H9 (cell line): ENCODE data around the gene TPSB2. TPM values are rescaled to one million over a fixed set of nuclear protein-coding genes. Genes with fewer than 3 reads are reported as not detected.

ENCODE experiments used
- DNase-seq: peaks from one replicate; pipeline ENCODE4 v3.0.0-alpha.2; 2017
- H2AFZ ChIP-seq: one replicate; pipeline ENCODE4 v1.6.1; 2013; ENCODE audit warnings: mild to moderate bottlenecking, low read length, control low read depth, moderate library complexity
- H2AK5ac ChIP-seq: 2 replicates; pipeline ENCODE4 v1.6.1; 2013; ENCODE audit warnings: low read length, control low read depth, mixed read lengths; ENCODE audit not compliant: insufficient read length
- H2BK120ac ChIP-seq: one replicate; pipeline ENCODE4 v1.6.1; 2013; ENCODE audit warnings: low read depth, mild to moderate bottlenecking, low read length, control low read depth, inconsistent platforms; ENCODE audit not compliant: poor library complexity, severe bottlenecking
- H2BK12ac ChIP-seq: 2 replicates; pipeline ENCODE4 v1.6.1; 2013; ENCODE audit warnings: low read length, control low read depth, mixed read lengths, low read depth; ENCODE audit not compliant: insufficient read length
- H2BK15ac ChIP-seq: 2 replicates; pipeline ENCODE4 v1.6.1; 2013; ENCODE audit warnings: low read depth, low read length, control low read depth
- H2BK20ac ChIP-seq: one replicate; pipeline ENCODE4 v1.6.1; 2013; ENCODE audit warnings: low read depth, mild to moderate bottlenecking, low read length, control low read depth, inconsistent platforms; ENCODE audit not compliant: poor library complexity, severe bottlenecking
- H2BK5ac ChIP-seq: 2 replicates; pipeline ENCODE4 v1.6.1; 2013; ENCODE audit warnings: low read length, control low read depth, mixed read lengths; ENCODE audit not compliant: insufficient read length
- H3K14ac ChIP-seq: 2 replicates; pipeline ENCODE4 v1.6.1; 2013; ENCODE audit warnings: low read length, control low read depth; ENCODE audit not compliant: insufficient read depth
- H3K18ac ChIP-seq: 2 replicates; pipeline ENCODE4 v1.6.1; 2013; ENCODE audit warnings: low read depth, mild to moderate bottlenecking, mixed read lengths, low read length, control low read depth; ENCODE audit not compliant: insufficient read length
- H3K23ac ChIP-seq: 2 replicates; pipeline ENCODE4 v1.6.1; 2013; ENCODE audit warnings: low read length, control low read depth, mixed read lengths, low read depth; ENCODE audit not compliant: insufficient read length
- H3K23me2 ChIP-seq: 2 replicates; pipeline ENCODE4 v1.6.1; 2013; ENCODE audit warnings: low read depth, mild to moderate bottlenecking, mixed read lengths, low read length, control low read depth; ENCODE audit not compliant: insufficient read length, poor library complexity, severe bottlenecking
- H3K27ac ChIP-seq: 2 replicates; pipeline ENCODE4 v1.5.1; 2013; ENCODE audit warnings: low read length, control low read depth, mixed read lengths, low read depth; ENCODE audit not compliant: insufficient read length
- H3K27me3 ChIP-seq: 2 replicates; pipeline ENCODE4 v1.6.1; 2013; ENCODE audit warnings: low read length, control low read depth, inconsistent platforms; ENCODE audit not compliant: insufficient read depth
- H3K4ac ChIP-seq: 2 replicates; pipeline ENCODE4 v1.6.1; 2013; ENCODE audit warnings: low read depth, mild to moderate bottlenecking, control low read depth, inconsistent platforms, low read length, moderate library complexity
- H3K4me1 ChIP-seq: 2 replicates; pipeline ENCODE4 v1.6.1; 2013; ENCODE audit warnings: low read length, control low read depth, inconsistent platforms; ENCODE audit not compliant: insufficient read depth
- H3K4me2 ChIP-seq: 2 replicates; pipeline ENCODE4 v1.6.1; 2013; ENCODE audit warnings: low read length, control low read depth, mixed read lengths; ENCODE audit not compliant: insufficient read length, insufficient read depth
- H3K56ac ChIP-seq: 2 replicates; pipeline ENCODE4 v1.6.1; 2013; ENCODE audit warnings: low read depth, mild to moderate bottlenecking, mixed read lengths, low read length, control low read depth; ENCODE audit not compliant: insufficient read length
- H3K79me1 ChIP-seq: 2 replicates; pipeline ENCODE4 v1.6.1; 2013; ENCODE audit warnings: low read depth, mild to moderate bottlenecking, moderate library complexity, low read length, control low read depth, inconsistent platforms; ENCODE audit not compliant: insufficient read depth, poor library complexity, severe bottlenecking
- H3K79me2 ChIP-seq: 2 replicates; pipeline ENCODE4 v1.6.1; 2013; ENCODE audit warnings: low read length, control low read depth, inconsistent platforms; ENCODE audit not compliant: insufficient read depth
- H3K9ac ChIP-seq: 2 replicates; pipeline ENCODE4 v1.6.1; 2013; ENCODE audit warnings: low read length, control low read depth, mixed read lengths; ENCODE audit not compliant: insufficient read length; ENCODE audit errors: extremely low read depth
- H3K9me3 ChIP-seq: one replicate; pipeline ENCODE4 v1.6.1; 2013; ENCODE audit warnings: low read depth, low read length, inconsistent platforms; ENCODE audit not compliant: control insufficient read depth
- H3T11ph ChIP-seq: one replicate; pipeline ENCODE4 v1.6.1; 2013; ENCODE audit warnings: mild to moderate bottlenecking, low read length, control low read depth, inconsistent platforms
- H4K20me1 ChIP-seq: one replicate; pipeline ENCODE4 v1.6.1; 2013; ENCODE audit not compliant: control insufficient read depth, insufficient read length, insufficient read depth
- H4K5ac ChIP-seq: 2 replicates; pipeline ENCODE4 v1.6.1; 2013; ENCODE audit warnings: low read depth, mild to moderate bottlenecking, mixed read lengths, low read length, control low read depth; ENCODE audit not compliant: insufficient read length
- H4K8ac ChIP-seq: replicated peaks from 2 replicates; pipeline ENCODE4 v1.6.1; 2013; ENCODE audit warnings: low read length, control low read depth, mixed read lengths, low read depth; ENCODE audit not compliant: insufficient read length
- H4K91ac ChIP-seq: 2 replicates; pipeline ENCODE4 v1.6.1; 2013; ENCODE audit warnings: low read depth, mild to moderate bottlenecking, moderate library complexity, mixed read lengths, low read length, control low read depth; ENCODE audit not compliant: insufficient read length
- H3K27ac Mint-ChIP-seq, 3 experiments: 2 replicates in 2 of 3; 3 replicates in 1 of 3; pipeline ENCODE4 v1.8.0; 2020 to 2021; ENCODE audit warnings: mixed read lengths in 3 of 3, mild to moderate bottlenecking in 1 of 3, moderate library complexity in 1 of 3
- H3K27me3 Mint-ChIP-seq: 2 replicates; pipeline ENCODE4 v1.8.0; 2021; ENCODE audit warnings: low read depth, mild to moderate bottlenecking, moderate library complexity, mixed read lengths
- H3K36me3 Mint-ChIP-seq, 3 experiments: 2 replicates in 2 of 3; 3 replicates in 1 of 3; pipeline ENCODE4 v1.8.0; 2020 to 2021; ENCODE audit warnings: low read depth in 3 of 3, mixed read lengths in 3 of 3; ENCODE audit not compliant: insufficient read depth in 1 of 3
- H3K4me1 Mint-ChIP-seq, 2 experiments: 2 replicates each; pipeline ENCODE4 v1.8.0; 2020; ENCODE audit warnings: mixed read lengths in 2 of 2
- H3K4me3 Mint-ChIP-seq, 2 experiments: 2 replicates in 1 of 2; 3 replicates in 1 of 2; pipeline ENCODE4 v1.8.0; 2020 to 2021; ENCODE audit warnings: mild to moderate bottlenecking in 2 of 2, mixed read lengths in 2 of 2, moderate library complexity in 1 of 2
- H3K9me3 Mint-ChIP-seq, 2 experiments: 2 replicates in 1 of 2; 3 replicates in 1 of 2; pipeline ENCODE4 v1.8.0; 2020; ENCODE audit warnings: mild to moderate bottlenecking in 2 of 2, mixed read lengths in 2 of 2, moderate library complexity in 1 of 2
- WGBS: extraction: QIAGEN DNeasy Blood & Tissue Kit; methylation state at CpG from one replicate; pipeline ENCODE4 v1.1.7; 2013; ENCODE audit warnings: missing lambda C conversion rate, low lambda C conversion rate, mixed read lengths; ENCODE audit not compliant: insufficient read length; ENCODE audit errors: extremely low coverage; 5-methylcytosine and 5-hydroxymethylcytosine counted together
- total RNA-seq: library from RNA; stranded (reverse); gene quantifications from 2 replicates; pipeline ENCODE4 v1.2.1, GENCODE V29; 2021
- TF ChIP-seq, protein P1 (sequence below): fragments of 200-600 bp; sonication (generic); conservative IDR thresholded peaks from 3 replicates; pipeline ENCODE4 v1.8.0; 2021; ENCODE audit warnings: antibody characterized with exemption, mild to moderate bottlenecking

Gene TPSB2
- total RNA-seq, 1 experiment from 2014 or later: not detected

DNA sequence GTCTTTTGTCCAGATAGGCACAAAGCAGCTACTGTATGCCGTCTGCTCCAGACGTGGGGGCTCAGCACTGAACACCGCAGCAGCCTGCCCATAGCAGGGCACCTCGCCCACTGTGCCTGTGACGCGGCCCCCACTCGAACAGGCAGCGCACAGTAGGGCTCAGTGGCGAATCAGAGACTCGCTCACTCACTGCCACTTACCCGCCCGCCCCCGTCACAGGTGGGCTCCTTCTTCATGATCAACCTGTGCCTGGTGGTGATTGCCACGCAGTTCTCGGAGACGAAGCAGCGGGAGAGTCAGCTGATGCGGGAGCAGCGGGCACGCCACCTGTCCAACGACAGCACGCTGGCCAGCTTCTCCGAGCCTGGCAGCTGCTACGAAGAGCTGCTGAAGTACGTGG, 28.5 kb downstream of the TPSB2 start:
- no peak overlapping the region for H2BK120ac ChIP-seq
- no peak overlapping the region for H2AK5ac ChIP-seq
- no peak overlapping the region for H3K27ac Mint-ChIP-seq
- no peak overlapping the region for H2AFZ ChIP-seq
- H3K79me2 ChIP-seq: no peaks in the 10 kb centered on the region
- no peak overlapping the region for H2BK15ac ChIP-seq
- peaks cover 0 to 6% of the 10 kb centered on the region in 2 experiments; a peak in 1 of 4 replicates for H3K4me1 Mint-ChIP-seq
- no peak overlapping the region for H4K8ac ChIP-seq
- no peaks in the 10 kb centered on the region for H3K4me1 ChIP-seq
- H3K18ac ChIP-seq: no peak overlapping the region
- no peak overlapping the region for H2BK20ac ChIP-seq
- no CpG with 5 or more reads among the region's 25 CpGs for WGBS
- no peaks in the 10 kb centered on the region for H3K9me3 ChIP-seq
- no peak overlapping the region for H3K23ac ChIP-seq
- H2BK12ac ChIP-seq: no peak overlapping the region
- no peaks in the 10 kb centered on the region for H3K79me1 ChIP-seq
- H3K14ac ChIP-seq: no peak overlapping the region
- peaks cover 2% of the 10 kb centered on the region for H3K23me2 ChIP-seq
- H3K27me3 ChIP-seq: no peaks in the 10 kb centered on the region
- no peaks in the 10 kb centered on the region for H3K27me3 Mint-ChIP-seq
- no peak overlapping the region for H3K4ac ChIP-seq
- H2BK5ac ChIP-seq: no peak overlapping the region
- DNase-seq: no peak
- H3K9me3 Mint-ChIP-seq: no peaks in the 10 kb centered on the region
- no peak overlapping the region for H3K4me3 Mint-ChIP-seq
- H4K91ac ChIP-seq: no peak overlapping the region
- no peaks in the 10 kb centered on the region for H4K20me1 ChIP-seq
- no peak overlapping the region for H3T11ph ChIP-seq
- no peak overlapping the region for H4K5ac ChIP-seq
- no peak overlapping the region for H3K4me2 ChIP-seq
- TF ChIP-seq, protein P1, sequence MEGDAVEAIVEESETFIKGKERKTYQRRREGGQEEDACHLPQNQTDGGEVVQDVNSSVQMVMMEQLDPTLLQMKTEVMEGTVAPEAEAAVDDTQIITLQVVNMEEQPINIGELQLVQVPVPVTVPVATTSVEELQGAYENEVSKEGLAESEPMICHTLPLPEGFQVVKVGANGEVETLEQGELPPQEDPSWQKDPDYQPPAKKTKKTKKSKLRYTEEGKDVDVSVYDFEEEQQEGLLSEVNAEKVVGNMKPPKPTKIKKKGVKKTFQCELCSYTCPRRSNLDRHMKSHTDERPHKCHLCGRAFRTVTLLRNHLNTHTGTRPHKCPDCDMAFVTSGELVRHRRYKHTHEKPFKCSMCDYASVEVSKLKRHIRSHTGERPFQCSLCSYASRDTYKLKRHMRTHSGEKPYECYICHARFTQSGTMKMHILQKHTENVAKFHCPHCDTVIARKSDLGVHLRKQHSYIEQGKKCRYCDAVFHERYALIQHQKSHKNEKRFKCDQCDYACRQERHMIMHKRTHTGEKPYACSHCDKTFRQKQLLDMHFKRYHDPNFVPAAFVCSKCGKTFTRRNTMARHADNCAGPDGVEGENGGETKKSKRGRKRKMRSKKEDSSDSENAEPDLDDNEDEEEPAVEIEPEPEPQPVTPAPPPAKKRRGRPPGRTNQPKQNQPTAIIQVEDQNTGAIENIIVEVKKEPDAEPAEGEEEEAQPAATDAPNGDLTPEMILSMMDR: no peak
- peaks cover 0 to 21% (median 20%) of the 10 kb centered on the region in 3 experiments; a peak in 6 of 7 replicates for H3K36me3 Mint-ChIP-seq
- H3K56ac ChIP-seq: no peak overlapping the region
- no peak overlapping the region for H3K27ac ChIP-seq
- H3K9ac ChIP-seq: no peak overlapping the region
